A549 (cell line): ENCODE results near the gene CELF6. TPM values are rescaled to one million over a fixed set of nuclear protein-coding genes. Genes with fewer than 3 reads are reported as not detected.

Experiments
- ATAC-seq, 2 experiments: fragments of 200-7000 bp in 1 of 2; fragments of >200 bp in 1 of 2; cut with Nextera tagmentation in 1 of 2; cut with Tn5 transposase in 1 of 2; 3 replicates each; pipeline versions ENCODE4 v1.8.0 to v1.9.1; 2018 to 2020; ENCODE audit warnings: mild to moderate bottlenecking in 1 of 2, moderate library complexity in 1 of 2
- CTCF ChIA-PET: fragments of 300-600 bp; sonication (Branson Sonifier 250); formaldehyde crosslinking; extraction: SDS; loops from one replicate; lab custom pipeline; 2021; ENCODE audit warnings: antibody characterized with exemption, inconsistent platforms; lab: Yijun Ruan, JAX
- POLR2A ChIA-PET: fragments of 350-600 bp; formaldehyde crosslinking; extraction: SDS; loops from one replicate; lab custom pipeline; 2021; ENCODE audit warnings: antibody characterized with exemption, inconsistent platforms; lab: Yijun Ruan, JAX
- DNase-seq, 2 experiments: peaks; one replicate each; pipeline versions ENCODE4 v3.0.0 to v3.0.0-alpha.2; 2011 to 2016; ENCODE audit warnings: low read depth in 1 of 2, low spot score in 1 of 2
- FAIRE-seq: peaks from 2 replicates; lab custom pipeline; 2011; peaks lifted over from hg19 to GRCh38; lab: Jason Lieb, UNC
- H3K27ac ChIP-seq, 2 experiments: fragments of >200 bp; sonication (Bioruptor Twin); formaldehyde crosslinking; 3 replicates each; pipeline ENCODE4 v1.5.1; 2016 to 2017
- H3K4me1 ChIP-seq: fragments of >200 bp; sonication (Bioruptor Twin); formaldehyde crosslinking; 3 replicates; pipeline ENCODE4 v1.6.1; 2016
- H3K4me2 ChIP-seq: fragments of >200 bp; sonication (Bioruptor Twin); formaldehyde crosslinking; 3 replicates; pipeline ENCODE4 v1.6.1; 2016
- H3K4me3 ChIP-seq: fragments of >200 bp; sonication (Bioruptor Twin); formaldehyde crosslinking; 3 replicates; pipeline ENCODE4 v1.5.1; 2016
- H3K9me3 ChIP-seq: fragments of >200 bp; sonication (Bioruptor Twin); formaldehyde crosslinking; 3 replicates; pipeline ENCODE4 v1.6.1; 2016
- CEBPB ChIP-seq, 2 experiments: fragments of >200 bp in 1 of 2; sonication (Bioruptor Twin) in 1 of 2; formaldehyde crosslinking in 1 of 2; IDR thresholded peaks; 2 replicates each; pipeline ENCODE4 v1.6.1; 2012 to 2016
- E2F6 ChIP-seq: IDR thresholded peaks from 2 replicates; pipeline ENCODE4 v1.6.1; 2012; ENCODE audit warnings: low read depth, borderline replicate concordance
- EHMT2 ChIP-seq: fragments of 200-600 bp; sonication (generic); IDR thresholded peaks from 2 replicates; pipeline ENCODE4 v1.6.1; 2016; ENCODE audit warnings: antibody characterized with exemption, low read depth, mild to moderate bottlenecking, moderate library complexity
- ELK1 ChIP-seq: fragments of 150-350 bp; IDR thresholded peaks from 2 replicates; pipeline ENCODE4 v1.6.1; 2014; ENCODE audit warnings: low read depth, mild to moderate bottlenecking, low read length
- EP300 ChIP-seq, 2 experiments: fragments of >200 bp; sonication (Bioruptor Twin); formaldehyde crosslinking; IDR thresholded peaks; 2 replicates in 1 of 2; 3 replicates in 1 of 2; pipeline ENCODE4 v1.6.1; 2016 to 2017
- ESRRA ChIP-seq: fragments of 150-350 bp; IDR thresholded peaks from 2 replicates; pipeline ENCODE4 v1.6.1; 2014; ENCODE audit warnings: mild to moderate bottlenecking, low read length, borderline replicate concordance
- FOSL2 ChIP-seq, 2 experiments: fragments of 450-650 bp in 1 of 2; fragments of >200 bp in 1 of 2; sonication (Bioruptor Twin) in 1 of 2; formaldehyde crosslinking; IDR thresholded peaks; 2 replicates each; pipeline versions ENCODE4 v1.5.0 to v1.6.1; 2016 to 2020; ENCODE audit warnings: mild to moderate bottlenecking in 1 of 2, moderate library complexity in 1 of 2
- GATA3 ChIP-seq: IDR thresholded peaks from 2 replicates; pipeline ENCODE4 v1.6.1; 2012; ENCODE audit warnings: borderline replicate concordance
- HMGXB4 ChIP-seq: fragments of 250-450 bp; sonication (Bioruptor Pico); IDR thresholded peaks from 2 replicates; pipeline ENCODE4 v1.5.0; 2021; ENCODE audit warnings: mild to moderate bottlenecking, moderate library complexity, borderline replicate concordance
- HOXB13 ChIP-seq: fragments of 250-450 bp; sonication (Bioruptor Pico); IDR thresholded peaks from 2 replicates; pipeline ENCODE4 v1.5.0; 2020; ENCODE audit warnings: low read depth, mild to moderate bottlenecking, moderate library complexity
- HOXB5 ChIP-seq: fragments of 250-450 bp; sonication (Bioruptor Pico); IDR thresholded peaks from 2 replicates; pipeline ENCODE4 v1.5.0; 2020; ENCODE audit warnings: mild to moderate bottlenecking, moderate library complexity
- JUN ChIP-seq, 2 experiments: fragments of >200 bp; sonication (Bioruptor Twin); formaldehyde crosslinking; IDR thresholded peaks; 2 replicates in 1 of 2; 3 replicates in 1 of 2; pipeline ENCODE4 v1.6.1; 2016 to 2017
- MAX ChIP-seq: IDR thresholded peaks from 2 replicates; pipeline ENCODE4 v1.6.1; 2012
- MAZ ChIP-seq: fragments of 150-350 bp; IDR thresholded peaks from 2 replicates; pipeline ENCODE4 v1.6.1; 2014; ENCODE audit warnings: antibody characterized with exemption, low read depth, low read length, borderline replicate concordance
- NPAS2 ChIP-seq: fragments of 250-450 bp; sonication (Bioruptor Pico); IDR thresholded peaks from 2 replicates; pipeline ENCODE4 v1.8.0; 2022; ENCODE audit warnings: mild to moderate bottlenecking, moderate library complexity, borderline replicate concordance
- POLR2AphosphoS2 ChIP-seq: conservative IDR thresholded peaks from 2 replicates; pipeline ENCODE4 v1.6.1; 2012; ENCODE audit warnings: low read length, improper control_type of control experiment, inconsistent platforms
- RFX5 ChIP-seq: fragments of 450-650 bp; IDR thresholded peaks from 2 replicates; pipeline ENCODE4 v1.7.1; 2014; ENCODE audit warnings: antibody characterized with exemption, mild to moderate bottlenecking, moderate library complexity
- SMC3 ChIP-seq: fragments of >200 bp; sonication (Bioruptor Twin); formaldehyde crosslinking; IDR thresholded peaks from 3 replicates; pipeline ENCODE4 v1.6.1; 2018; ENCODE audit warnings: inconsistent platforms
- TP53 ChIP-seq: fragments of 250-450 bp; sonication (Bioruptor Pico); IDR thresholded peaks from 2 replicates; pipeline ENCODE4 v1.5.0; 2021; ENCODE audit warnings: mild to moderate bottlenecking, moderate library complexity
- ZFP36 ChIP-seq: fragments of 450-650 bp; IDR thresholded peaks from 2 replicates; pipeline ENCODE4 v1.6.1; 2014; ENCODE audit warnings: borderline replicate concordance; ENCODE audit not compliant: partially characterized antibody
- ZSCAN20 ChIP-seq: fragments of 250-450 bp; sonication (Bioruptor Pico); IDR thresholded peaks from 2 replicates; pipeline ENCODE4 v1.8.0; 2022; ENCODE audit warnings: mild to moderate bottlenecking, moderate library complexity
- WGBS: methylation state at CpG from one replicate; pipeline ENCODE4 v1.1.6; 2017; ENCODE audit errors: missing lambda C conversion rate; 5-methylcytosine and 5-hydroxymethylcytosine counted together
- polyA plus RNA-seq, 4 experiments: library from polyadenylated mRNA; depleted of rRNA in 3 of 4; stranded (reverse); fragments of >200 nt; fragmentation: RNase III in 1 of 4; extraction: RNeasy Plus Mini Kit Qiagen cat#74134 plus additional on column Dnase treatment in 1 of 4; gene quantifications; 2 replicates in 3 of 4; 3 replicates in 1 of 4; pipeline ENCODE4 v1.2.3, GENCODE V29; 2011 to 2017

The CELF6 gene
- polyA plus RNA-seq, 2 of the 4 experiments (the other 2 are of a cell fraction), result 0.16 TPM; not detected in 1

GRCh38 chr15:72281713-72282112 is 38.2 kb downstream of the CELF6 start:
- TF ChIP-seq SMC3, result no peak
- TF ChIP-seq HOXB13 (CRISPR knock-in tag), result no peak
- no peak for TF ChIP-seq POLR2AphosphoS2
- no peak for TF ChIP-seq GATA3
- TF ChIP-seq E2F6, result no peak
- TF ChIP-seq FOSL2 (IDR thresholded peaks at IDR 0.05), result no peak
- TF ChIP-seq FOSL2 (CRISPR knock-in tag; IDR thresholded peaks at IDR 0.05), result no peak
- no peak for TF ChIP-seq TP53 (CRISPR knock-in tag)
- TF ChIP-seq, all 56 proteins: peak for 0
- Histone ChIP-seq H3K9me3 (no peaks in the 10 kb centered on the region), H3K4me1 (no peaks in the 10 kb centered on the region), H3K4me3 (no peak overlapping the region), H3K27ac (no peak overlapping the region), H3K4me2 (no peak overlapping the region)
- no peak for ATAC-seq
- no peak for FAIRE-seq
- ChIA-PET CTCF (interaction anchor here (0.5 to 6.9 kb wide), 5 partner anchors 8 to 315 kb away, joined by 4 to 54 read pairs (median 18); no protein-coding TSS in a partner anchor), POLR2A (no interaction called here)
- WGBS, result 31% methylated on average over 3 of the region's 3 CpGs
- no peak for DNase-seq

- Histone ChIP-seq H3K4me3 (no peak overlapping the region), H3K4me1 (no peaks in the 10 kb centered on the region)
- TF ChIP-seq RFX5 (no peak), ESRRA (no peak), EHMT2 (no peak), ELK1 (no peak), HOXB5 (CRISPR knock-in tag) (no peak), MAZ (no peak), CEBPB (IDR thresholded peaks at IDR 0.05) (no peak), MAX (no peak), HOXB13 (CRISPR knock-in tag) (no peak), EP300 (IDR thresholded peaks at IDR 0.05) (no peak), FOSL2 (IDR thresholded peaks at IDR 0.05) (no peak), FOSL2 (CRISPR knock-in tag; IDR thresholded peaks at IDR 0.05) (no peak), SMC3 (no peak), NPAS2 (CRISPR knock-in tag) (no peak), ZFP36 (no peak), POLR2AphosphoS2 (no peak), ZSCAN20 (no peak), HMGXB4 (CRISPR knock-in tag) (no peak), JUN (IDR thresholded peaks at IDR 0.05) (no peak)
- TF ChIP-seq, all 56 proteins: peak for 0
- ChIA-PET CTCF (interaction anchor here (0.8 to 3.9 kb wide), 5 partner anchors 13 to 81 kb away, joined by 3 to 20 read pairs (median 10); no protein-coding TSS in a partner anchor), POLR2A (no interaction called here)
- H3K27ac ChIP-seq, result no peak overlapping the region
- H3K4me2 ChIP-seq, result no peak overlapping the region
- no peak for ATAC-seq
- no peak for DNase-seq
- no peaks in the 10 kb centered on the region for H3K9me3 ChIP-seq
- FAIRE-seq, result no peak
- 53% methylated on average over 2 of the region's 2 CpGs for WGBS
Observed at GRCh38 chr15:72280751-72281150, 39.2 kb downstream of the CELF6 start.
